ENCODE data around the gene CRELD2. TPM values are rescaled to one million over a fixed set of nuclear protein-coding genes. Genes with fewer than 3 reads are reported as not detected.

CRELD2 gene
- total and polyA plus RNA-seq, 2 of the 13 experiments (the other 11 are each of a cell fraction or from before 2014, with no cell fraction given), result 17.2 to 44.7 TPM

DNA sequence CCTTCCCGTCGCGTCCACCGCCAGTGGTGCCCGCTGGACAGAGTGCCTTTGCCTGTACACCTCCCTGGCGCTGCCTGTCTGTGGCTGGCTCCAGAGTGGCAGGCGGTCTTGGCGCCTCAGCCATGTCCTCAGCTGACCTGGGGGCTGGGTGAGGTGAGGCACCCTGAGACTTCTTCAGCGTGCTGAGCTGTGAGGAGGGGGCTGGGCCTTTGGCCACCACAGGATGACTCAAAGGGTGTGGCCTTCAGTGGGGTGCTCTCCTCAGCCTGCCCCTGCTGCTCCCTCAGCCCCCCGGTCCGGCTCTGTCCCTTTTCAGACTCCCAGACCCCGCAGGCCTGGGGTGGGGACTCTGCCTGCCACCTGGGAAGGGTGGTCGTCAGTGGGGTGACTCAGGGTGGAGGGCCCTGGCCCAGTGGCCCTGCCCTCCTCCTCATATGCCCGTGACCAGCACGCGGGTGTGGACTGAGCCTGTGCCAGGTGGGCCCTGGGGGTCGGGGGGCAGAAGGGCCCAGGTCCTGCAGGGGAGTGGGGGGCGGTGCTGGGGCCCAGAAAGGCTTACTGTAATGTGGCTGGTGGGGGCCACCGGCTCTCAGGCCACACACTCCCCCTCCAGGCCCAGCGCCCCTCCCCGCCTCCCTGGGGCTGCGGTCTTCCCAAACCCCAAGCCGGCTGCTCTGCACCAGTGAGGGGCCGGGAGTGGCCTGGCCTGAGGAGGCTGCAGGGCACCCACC is 15.9 kb downstream of the CRELD2 start (continued):
- peak; percentile 58; the same call in 1 of the 2 replicates for TF ChIP-seq FOSL2 (CRISPR knock-in tag; IDR thresholded peaks at IDR 0.05)
- no peak for TF ChIP-seq NFYB (CRISPR knock-in tag; IDR thresholded peaks at IDR 0.05)
- peak; percentile 43; the same call in 1 of the 2 replicates for TF ChIP-seq MED1 (CRISPR knock-in tag; IDR thresholded peaks at IDR 0.05)
- TF ChIP-seq RXRA (CRISPR knock-in tag; IDR thresholded peaks at IDR 0.05), result peak; percentile 88
- peak; percentile 76; the same call in 1 of the 2 replicates for TF ChIP-seq HNRNPL (IDR thresholded peaks at IDR 0.05; ENCODE audit: low read depth, low read length)
- TF ChIP-seq, protein P1, sequence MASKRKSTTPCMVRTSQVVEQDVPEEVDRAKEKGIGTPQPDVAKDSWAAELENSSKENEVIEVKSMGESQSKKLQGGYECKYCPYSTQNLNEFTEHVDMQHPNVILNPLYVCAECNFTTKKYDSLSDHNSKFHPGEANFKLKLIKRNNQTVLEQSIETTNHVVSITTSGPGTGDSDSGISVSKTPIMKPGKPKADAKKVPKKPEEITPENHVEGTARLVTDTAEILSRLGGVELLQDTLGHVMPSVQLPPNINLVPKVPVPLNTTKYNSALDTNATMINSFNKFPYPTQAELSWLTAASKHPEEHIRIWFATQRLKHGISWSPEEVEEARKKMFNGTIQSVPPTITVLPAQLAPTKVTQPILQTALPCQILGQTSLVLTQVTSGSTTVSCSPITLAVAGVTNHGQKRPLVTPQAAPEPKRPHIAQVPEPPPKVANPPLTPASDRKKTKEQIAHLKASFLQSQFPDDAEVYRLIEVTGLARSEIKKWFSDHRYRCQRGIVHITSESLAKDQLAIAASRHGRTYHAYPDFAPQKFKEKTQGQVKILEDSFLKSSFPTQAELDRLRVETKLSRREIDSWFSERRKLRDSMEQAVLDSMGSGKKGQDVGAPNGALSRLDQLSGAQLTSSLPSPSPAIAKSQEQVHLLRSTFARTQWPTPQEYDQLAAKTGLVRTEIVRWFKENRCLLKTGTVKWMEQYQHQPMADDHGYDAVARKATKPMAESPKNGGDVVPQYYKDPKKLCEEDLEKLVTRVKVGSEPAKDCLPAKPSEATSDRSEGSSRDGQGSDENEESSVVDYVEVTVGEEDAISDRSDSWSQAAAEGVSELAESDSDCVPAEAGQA (IDR thresholded peaks at IDR 0.05; ENCODE audit: low read depth), result no peak
- TF ChIP-seq, protein P1 (CRISPR knock-in tag; IDR thresholded peaks at IDR 0.05; ENCODE audit: borderline replicate concordance), result no peak
- no peak for TF ChIP-seq NR2F6 (IDR thresholded peaks at IDR 0.05)
- TF ChIP-seq NR2F6 (CRISPR knock-in tag; IDR thresholded peaks at IDR 0.05), result 0 out of 2 replicates have a peak, but pooled peaks have one; percentile 17
- no peak for TF ChIP-seq ZNF749 (CRISPR knock-in tag; IDR thresholded peaks at IDR 0.05; ENCODE audit: borderline replicate concordance)
- TF ChIP-seq SP1 (IDR thresholded peaks at IDR 0.05), result no peak
- 0 out of 2 replicates have a peak, but pooled peaks have one; percentile 22 for TF ChIP-seq SP1 (CRISPR knock-in tag; IDR thresholded peaks at IDR 0.05)
- TF ChIP-seq, protein P2, sequence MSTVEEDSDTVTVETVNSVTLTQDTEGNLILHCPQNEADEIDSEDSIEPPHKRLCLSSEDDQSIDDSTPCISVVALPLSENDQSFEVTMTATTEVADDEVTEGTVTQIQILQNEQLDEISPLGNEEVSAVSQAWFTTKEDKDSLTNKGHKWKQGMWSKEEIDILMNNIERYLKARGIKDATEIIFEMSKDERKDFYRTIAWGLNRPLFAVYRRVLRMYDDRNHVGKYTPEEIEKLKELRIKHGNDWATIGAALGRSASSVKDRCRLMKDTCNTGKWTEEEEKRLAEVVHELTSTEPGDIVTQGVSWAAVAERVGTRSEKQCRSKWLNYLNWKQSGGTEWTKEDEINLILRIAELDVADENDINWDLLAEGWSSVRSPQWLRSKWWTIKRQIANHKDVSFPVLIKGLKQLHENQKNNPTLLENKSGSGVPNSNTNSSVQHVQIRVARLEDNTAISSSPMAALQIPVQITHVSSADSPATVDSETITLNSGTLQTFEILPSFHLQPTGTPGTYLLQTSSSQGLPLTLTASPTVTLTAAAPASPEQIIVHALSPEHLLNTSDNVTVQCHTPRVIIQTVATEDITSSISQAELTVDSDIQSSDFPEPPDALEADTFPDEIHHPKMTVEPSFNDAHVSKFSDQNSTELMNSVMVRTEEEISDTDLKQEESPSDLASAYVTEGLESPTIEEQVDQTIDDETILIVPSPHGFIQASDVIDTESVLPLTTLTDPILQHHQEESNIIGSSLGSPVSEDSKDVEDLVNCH (CRISPR knock-in tag; IDR thresholded peaks at IDR 0.05), result no peak
- TF ChIP-seq RARA (CRISPR knock-in tag; IDR thresholded peaks at IDR 0.05), result peak; percentile 35; the same call in 1 of the 2 replicates

Data from HepG2 (cell line).